CD4-positive, alpha-beta memory T cell (primary cell): ENCODE results near the gene ICAM2. TPM values are rescaled to one million over a fixed set of nuclear protein-coding genes. Genes with fewer than 3 reads are reported as not detected.

Experiments used
- CTCF ChIA-PET: fragments of 350-600 bp; sonication (Branson Sonifier 250); formaldehyde crosslinking; loops from one replicate; lab custom pipeline; 2021; ENCODE audit warnings: inconsistent platforms; ENCODE audit not compliant: partially characterized antibody; lab: Charles Lee
- POLR2A ChIA-PET: fragments of 350-600 bp; sonication (Branson Sonifier 250); formaldehyde crosslinking; loops from one replicate; lab custom pipeline; 2021; ENCODE audit not compliant: partially characterized antibody; lab: Charles Lee
- DNase-seq, 5 donors: peaks; one replicate each; pipeline versions ENCODE4 v3.0.0 to v3.0.0-alpha.2; 2020 to 2022; ENCODE audit warnings: mixed read lengths in 1 of 5
- H3K27ac ChIP-seq: one replicate; pipeline ENCODE4 v1.7.0; 2013; ENCODE audit warnings: low read depth, low read length
- H3K27me3 ChIP-seq: 2 replicates; pipeline ENCODE4 v1.7.0; 2013; ENCODE audit warnings: mild to moderate bottlenecking, low read length, moderate library complexity; ENCODE audit not compliant: insufficient read depth
- H3K36me3 ChIP-seq: 2 replicates; pipeline ENCODE4 v1.7.0; 2013; ENCODE audit warnings: mild to moderate bottlenecking, low read length, moderate library complexity; ENCODE audit not compliant: insufficient read depth
- H3K4me1 ChIP-seq: 2 replicates; pipeline ENCODE4 v1.7.0; 2013; ENCODE audit warnings: mild to moderate bottlenecking, low read length, moderate library complexity; ENCODE audit not compliant: insufficient read depth
- H3K4me3 ChIP-seq, 2 donors: one replicate each; pipeline ENCODE4 v1.7.0; 2013; ENCODE audit warnings: low read length in 2 of 2, mild to moderate bottlenecking in 1 of 2
- H3K9me3 ChIP-seq, 2 donors: one replicate each; pipeline ENCODE4 v1.7.0; 2013; ENCODE audit warnings: low read length in 2 of 2, control low read depth in 1 of 2; ENCODE audit not compliant: control insufficient read depth in 1 of 2
- H3K27ac Mint-ChIP-seq, 7 donors: one replicate each; pipeline ENCODE4 v1.8.0; 2020 to 2021; ENCODE audit warnings: mixed read lengths in 7 of 7, mild to moderate bottlenecking in 6 of 7, inconsistent platforms in 3 of 7, moderate library complexity in 3 of 7
- H3K27me3 Mint-ChIP-seq, 2 donors: one replicate each; pipeline ENCODE4 v1.8.0; 2020 to 2021; ENCODE audit warnings: mixed read lengths in 2 of 2
- H3K36me3 Mint-ChIP-seq, 2 donors: one replicate each; pipeline ENCODE4 v1.8.0; 2020 to 2021; ENCODE audit warnings: mixed read lengths in 2 of 2, inconsistent platforms in 1 of 2, mild to moderate bottlenecking in 1 of 2
- H3K4me1 Mint-ChIP-seq, 4 donors: one replicate each; pipeline ENCODE4 v1.8.0; 2020 to 2021; ENCODE audit warnings: mixed read lengths in 4 of 4, mild to moderate bottlenecking in 1 of 4
- H3K4me3 Mint-ChIP-seq, 8 donors: one replicate each; pipeline ENCODE4 v1.8.0; 2020 to 2021; ENCODE audit warnings: mixed read lengths in 8 of 8, mild to moderate bottlenecking in 7 of 8, moderate library complexity in 6 of 8, inconsistent platforms in 3 of 8
- H3K9me3 Mint-ChIP-seq, 8 donors: one replicate each; pipeline ENCODE4 v1.8.0; 2020 to 2021; ENCODE audit warnings: mixed read lengths in 8 of 8, mild to moderate bottlenecking in 5 of 8, inconsistent platforms in 3 of 8, moderate library complexity in 1 of 8
- intact Hi-C: fragments of 100-400 bp; cut with micrococcal nuclease; formaldehyde crosslinking; loops from one replicate; pipeline ENCODE4 v1.15.1; 2023
- polyA plus RNA-seq, 2 donors: library from polyadenylated mRNA; unstranded; fragments of 300-500 nt; fragmentation: Illumina TruSeq; gene quantifications; one replicate each; pipeline ENCODE4 v1.2.3, GENCODE V29; 2021
- total RNA-seq, 2 experiments: library from RNA; stranded (reverse); gene quantifications; one replicate each; pipeline ENCODE4 v1.2.3, GENCODE V29; 2021

ICAM2 gene
- total and polyA plus RNA-seq, 4 experiments from 2014 or later: 150 to 591 (median 285) TPM

GRCh38 chr17:64028874-64029464, 8.5 kb upstream of the ICAM2 start:
- no peaks in the 10 kb centered on the region for H3K9me3 ChIP-seq
- H3K4me1 ChIP-seq: peaks cover 49% of the 10 kb centered on the region
- DNase-seq: peak; percentile 66 to 75 (median 69)
- Mint-ChIP-seq H3K27me3 (no peaks in the 10 kb centered on the region), H3K9me3 (peaks cover 0 to 2% (median 0%) of the 10 kb centered on the region in 8 donors), H3K4me1 (peaks cover 24 to 43% (median 32%) of the 10 kb centered on the region in 4 donors), H3K36me3 (no peaks in the 10 kb centered on the region), H3K27ac (peak overlapping the region in 2 of 7 donors; percentile 57 to 62), H3K4me3 (no peak overlapping the region)
- no peak overlapping the region for H3K27ac ChIP-seq
- no peaks in the 10 kb centered on the region for H3K27me3 ChIP-seq
- H3K4me3 ChIP-seq: no peak overlapping the region
- intact Hi-C loops: loop anchor here (1.0 to 5.0 kb wide), 3 partner anchors 22 to 253 kb away; no protein-coding TSS in a partner anchor
- ChIA-PET CTCF (interaction anchor here (0.7 to 16.3 kb wide), 47 partner anchors 10 to 473 kb away, joined by 3 to 798 read pairs (median 6); partner anchors contain the start of genes CD79B, CSHL1, ERN1 and GH1), POLR2A (interaction anchor here (0.5 to 18.0 kb wide), 11 partner anchors 9 to 329 kb away, joined by 3 to 587 read pairs (median 26); partner anchors contain the start of genes ERN1, ICAM2 and PRR29)
- no peaks in the 10 kb centered on the region for H3K36me3 ChIP-seq

- Histone ChIP-seq H3K27me3 (no peaks in the 10 kb centered on the region), H3K4me1 (peaks cover 80% of the 10 kb centered on the region), H3K4me3 (peak overlapping the region in 1 of 2 donors; percentile 43), H3K9me3 (no peaks in the 10 kb centered on the region), H3K36me3 (no peaks in the 10 kb centered on the region), H3K27ac (peak overlapping the region; percentile 89)
- peaks cover 42 to 75% (median 59%) of the 10 kb centered on the region in 4 donors for H3K4me1 Mint-ChIP-seq
- peak; percentile 95 to 98 (median 96) for DNase-seq
- peaks cover 0 to 3% (median 0%) of the 10 kb centered on the region in 8 donors for H3K9me3 Mint-ChIP-seq
- no peaks in the 10 kb centered on the region for H3K27me3 Mint-ChIP-seq
- intact Hi-C loops: loop anchor here (1.0 to 5.0 kb wide), 6 partner anchors 9 to 256 kb away; partner anchors contain the start of genes CSHL1 and PRR29
- H3K4me3 Mint-ChIP-seq: peak overlapping the region; percentile 71 to 94 (median 87)
- H3K27ac Mint-ChIP-seq: peak overlapping the region; percentile 94 to 99 (median 98)
- no peaks in the 10 kb centered on the region for H3K36me3 Mint-ChIP-seq
- POLR2A ChIA-PET: interaction anchor here (0.7 to 18.0 kb wide), 17 partner anchors 8 to 481 kb away, joined by 3 to 587 read pairs (median 17); partner anchors contain the start of genes CD79B, CEP95, CSHL1 and DDX5
- CTCF ChIA-PET: interaction anchor here (0.6 to 16.3 kb wide), 32 partner anchors 7 to 257 kb away, joined by 3 to 798 read pairs (median 4); partner anchors contain the start of genes CSHL1, ERN1, GH1 and ICAM2
These were observed 5.4 kb upstream of the ICAM2 start for GRCh38 chr17:64025732-64026294.

- DNase-seq: peak in 1 of 5 donors; percentile 85
- Histone ChIP-seq H3K9me3 (no peaks in the 10 kb centered on the region), H3K27ac (peak overlapping the region; percentile 89), H3K27me3 (no peaks in the 10 kb centered on the region), H3K36me3 (no peaks in the 10 kb centered on the region), H3K4me1 (peaks cover 81% of the 10 kb centered on the region), H3K4me3 (peak overlapping the region in 1 of 2 donors; percentile 43)
- Mint-ChIP-seq H3K36me3 (peaks cover 0 to 6% of the 10 kb centered on the region in 2 donors), H3K9me3 (peaks cover 0 to 7% (median 0%) of the 10 kb centered on the region in 8 donors), H3K27me3 (peaks cover 0 to 1% of the 10 kb centered on the region in 2 donors), H3K27ac (peak overlapping the region; percentile 94 to 99 (median 98)), H3K4me1 (peaks cover 43 to 76% (median 63%) of the 10 kb centered on the region in 4 donors), H3K4me3 (peak overlapping the region; percentile 71 to 94 (median 87))
- POLR2A ChIA-PET: interaction anchor here (0.7 to 18.0 kb wide), 17 partner anchors 8 to 482 kb away, joined by 3 to 587 read pairs (median 17); partner anchors contain the start of genes CD79B, CEP95, CSHL1 and DDX5
- CTCF ChIA-PET: interaction anchor here (0.6 to 16.3 kb wide), 29 partner anchors 6 to 257 kb away, joined by 3 to 798 read pairs (median 4); partner anchors contain the start of genes CSHL1, ERN1, GH1 and ICAM2
- intact Hi-C loops: loop anchor here (1.0 to 5.0 kb wide), 6 partner anchors 8 to 257 kb away; partner anchors contain the start of genes CSHL1 and PRR29
These were observed 4.6 kb upstream of the ICAM2 start for GRCh38 chr17:64024781-64025731.

GRCh38 chr17:64024215-64024654, 3.8 kb upstream of the ICAM2 start:
- intact Hi-C loops: no loop called here
- peak overlapping the region; percentile 94 to 99 (median 98) for H3K27ac Mint-ChIP-seq
- H3K36me3 Mint-ChIP-seq: peaks cover 0 to 10% of the 10 kb centered on the region in 2 donors
- peaks cover 81% of the 10 kb centered on the region for H3K4me1 ChIP-seq
- no peaks in the 10 kb centered on the region for H3K36me3 ChIP-seq
- DNase-seq: no peak
- peaks cover 0 to 7% (median 0%) of the 10 kb centered on the region in 8 donors for H3K9me3 Mint-ChIP-seq
- H3K9me3 ChIP-seq: no peaks in the 10 kb centered on the region
- peaks cover 0 to 1% of the 10 kb centered on the region in 2 donors for H3K27me3 Mint-ChIP-seq
- CTCF ChIA-PET: interaction anchor here (0.7 to 16.3 kb wide), 14 partner anchors 5 to 124 kb away, joined by 3 to 798 read pairs (median 14); partner anchors contain the start of genes CSHL1, ERN1, GH1 and ICAM2
- POLR2A ChIA-PET: interaction anchor here (1.7 to 18.0 kb wide), 13 partner anchors 7 to 483 kb away, joined by 5 to 587 read pairs (median 26); partner anchors contain the start of genes CD79B, CEP95, DDX5 and ERN1
- no peaks in the 10 kb centered on the region for H3K27me3 ChIP-seq
- H3K4me3 ChIP-seq: no peak overlapping the region
- H3K27ac ChIP-seq: peak overlapping the region; percentile 89
- H3K4me1 Mint-ChIP-seq: peaks cover 43 to 80% (median 63%) of the 10 kb centered on the region in 4 donors
- H3K4me3 Mint-ChIP-seq: peak overlapping the region in 7 of 8 donors; percentile 32 to 94 (median 87)

- Histone ChIP-seq H3K9me3 (no peaks in the 10 kb centered on the region), H3K4me1 (peaks cover 70% of the 10 kb centered on the region), H3K36me3 (no peaks in the 10 kb centered on the region), H3K4me3 (no peak overlapping the region), H3K27me3 (no peaks in the 10 kb centered on the region), H3K27ac (peak overlapping the region; percentile 93)
- no peak for DNase-seq
- H3K9me3 Mint-ChIP-seq: peaks cover 0 to 7% (median 0%) of the 10 kb centered on the region in 8 donors
- H3K27me3 Mint-ChIP-seq: peaks cover 0 to 1% of the 10 kb centered on the region in 2 donors
- peak overlapping the region; percentile 99 to 100 (median 100) for H3K27ac Mint-ChIP-seq
- intact Hi-C loops: no loop called here
- POLR2A ChIA-PET: interaction anchor here (0.6 to 18.0 kb wide), 9 partner anchors 20 to 124 kb away, joined by 3 to 587 read pairs (median 4); partner anchors contain the start of genes ERN1 and PRR29
- peaks cover 46 to 80% (median 60%) of the 10 kb centered on the region in 4 donors for H3K4me1 Mint-ChIP-seq
- peak overlapping the region in 6 of 8 donors; percentile 49 to 85 (median 72) for H3K4me3 Mint-ChIP-seq
- H3K36me3 Mint-ChIP-seq: peaks cover 2 to 14% of the 10 kb centered on the region in 2 donors
- CTCF ChIA-PET: interaction anchor here (1.4 to 16.3 kb wide), 3 partner anchors 27 to 111 kb away, joined by 11 to 556 read pairs (median 351); partner anchors contain the start of genes CSHL1, GH1 and PRR29
These were observed 2.2 kb upstream of the ICAM2 start for GRCh38 chr17:64022611-64023063.
